ENCODE measurements around the gene GALK1. TPM values are rescaled to one million over a fixed set of nuclear protein-coding genes. Genes with fewer than 3 reads are reported as not detected.
A peak's percentile ranks its signal among the peaks of the same experiment; 100 is the strongest.

The GALK1 gene
- total and polyA plus RNA-seq, 2 of the 13 experiments (the other 11 are each of a cell fraction or from before 2014, with no cell fraction given): 59.9 to 93.6 TPM

GRCh38 chr17:75773808-75774470 lies 8.9 kb upstream of the GALK1 start:
- peaks cover 76% of the 10 kb centered on the region for H3K4me1 ChIP-seq (ENCODE audit: insufficient read depth, low read length)
- TF ChIP-seq ZNF235 (CRISPR knock-in tag; IDR thresholded peaks at IDR 0.05; ENCODE audit: borderline replicate concordance) (no peak), ZNF777 (CRISPR knock-in tag; IDR thresholded peaks at IDR 0.05) (no peak), MBD4 (IDR thresholded peaks at IDR 0.05; ENCODE audit: borderline replicate concordance, low read length) (no peak), ATAD3A (CRISPR knock-in tag; IDR thresholded peaks at IDR 0.05) (no peak), MXD4 (CRISPR knock-in tag; IDR thresholded peaks at IDR 0.05) (no peak), TGIF2 (CRISPR knock-in tag; IDR thresholded peaks at IDR 0.05) (no peak), ZNF670 (CRISPR knock-in tag; IDR thresholded peaks at IDR 0.05; ENCODE audit: borderline replicate concordance) (no peak), ZBTB40 (IDR thresholded peaks at IDR 0.05) (no peak), ZBTB40 (CRISPR knock-in tag; IDR thresholded peaks at IDR 0.05) (no peak), GMEB1 (CRISPR knock-in tag; IDR thresholded peaks at IDR 0.05; ENCODE audit: borderline replicate concordance) (no peak), FOXK1 (CRISPR knock-in tag; IDR thresholded peaks at IDR 0.05; ENCODE audit: borderline replicate concordance, low read depth) (no peak), ZFAT (CRISPR knock-in tag; conservative IDR thresholded peaks at IDR 0.05) (no peak), ZNF136 (CRISPR knock-in tag; IDR thresholded peaks at IDR 0.05; ENCODE audit: low read depth) (no peak), TBL1XR1 (IDR thresholded peaks at IDR 0.05; ENCODE audit: borderline replicate concordance, low read length, partially characterized antibody) (no peak), ZNF205 (CRISPR knock-in tag; IDR thresholded peaks at IDR 0.05) (no peak)

More at GRCh38 chr17:75773808-75774470, 8.9 kb upstream of the GALK1 start:
- no peaks in the 10 kb centered on the region; a peak in 1 of 5 replicates for H3K27me3 ChIP-seq (ENCODE audit: control insufficient read depth in 1 of 2, insufficient read depth in 2 of 2, low read length in 2 of 2)
- H4K20me1 ChIP-seq (ENCODE audit: insufficient read depth, low read length): peaks cover 26% of the 10 kb centered on the region
- no TSS peak for BruUV-seq (replicated peaks)
- peak; percentile 61 for ATAC-seq
- no peak overlapping the region for H3K4me2 ChIP-seq (ENCODE audit: low read depth, low read length)
- H3K9me3 ChIP-seq (ENCODE audit: low read length): no peaks in the 10 kb centered on the region
- H3K9ac ChIP-seq (ENCODE audit: insufficient read depth, low read depth, low read length): no peak overlapping the region
- no peak overlapping the region for H3K4me3 ChIP-seq (replicated peaks in 1 of 3; ENCODE audit: insufficient read depth in 1 of 3, low read depth in 2 of 3, low read length in 3 of 3)
- no peak overlapping the region for H3K27ac ChIP-seq (ENCODE audit: extremely low read length, insufficient read depth, low read length)
- no peak overlapping the region for H2AFZ ChIP-seq (ENCODE audit: low read length)
- 58% methylated on average over 15 of the region's 15 CpGs for WGBS (ENCODE audit: low lambda C conversion rate)
- ChIA-PET CTCF (ENCODE audit: low intra/inter-chr PET ratio, low total read pairs) (no interaction called here), POLR2A (interaction anchor here (2.1 to 13.1 kb wide), 7 partner anchors 11 to 103 kb away, joined by 5 to 390 read pairs (median 16); partner anchors contain the start of genes GALK1, TRIM47, UNC13D and UNK)
- H3K36me3 ChIP-seq (replicated peaks in 1 of 2; ENCODE audit: control insufficient read depth in 1 of 2, insufficient read depth in 2 of 2, low read length in 2 of 2): peaks cover 8 to 9% of the 10 kb centered on the region in 2 experiments; a peak in 4 of 5 replicates
- no peak for DNase-seq (ENCODE audit: low spot score)
- intact Hi-C loops (cut with micrococcal nuclease; ENCODE audit: unreplicated experiment): no loop called here
- in situ Hi-C loops (cut with HindIII; ENCODE audit: extremely low pct_ligation_motif_present, low pct_unique_long_range_greater_than_20kb): no loop called here
- H3K79me2 ChIP-seq (ENCODE audit: insufficient read depth, low read length): peaks cover 18% of the 10 kb centered on the region
- no peak for FAIRE-seq

Data from HepG2 (cell line).